Ovary (tissue), 3 donors: ENCODE data around the gene DNAH9.

Source experiments
- POLR2A ChIP-seq: fragments of 450-650 bp; IDR thresholded peaks from one replicate; pipeline ENCODE4 v1.6.1; 2017; ENCODE audit warnings: antibody characterized with exemption, mild to moderate bottlenecking, moderate library complexity
- TF ChIP-seq, protein P1 (sequence below), 3 donors: fragments of 450-650 bp in 2 of 3; fragments of 200-600 bp in 1 of 3; IDR thresholded peaks; one replicate each; pipeline versions ENCODE4 v1.5.1 to v1.8.0; 2016 to 2022; ENCODE audit warnings: antibody characterized with exemption in 3 of 3, mild to moderate bottlenecking in 1 of 3
- donor health status: DM: no; HTN: no; CAD: no.

DNA sequence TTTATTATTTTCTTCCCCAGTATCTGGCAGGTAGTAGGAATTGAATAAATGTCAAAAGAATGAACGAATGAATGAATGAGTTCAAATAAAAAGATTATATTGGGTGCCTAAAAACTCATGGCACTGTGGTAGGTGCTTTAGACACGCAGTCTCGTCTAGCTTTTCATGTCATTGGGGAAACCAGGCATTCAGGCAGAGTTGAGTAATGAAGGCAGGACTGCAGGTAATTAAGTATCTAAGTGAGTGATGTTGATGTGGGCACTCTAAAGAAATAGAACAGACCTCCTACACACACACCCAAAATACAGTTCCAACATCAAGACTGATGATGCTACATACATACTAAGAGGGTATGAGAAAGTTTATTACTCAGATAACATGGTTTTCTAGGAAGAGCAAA lies 302.4 kb downstream of the DNAH9 start:
- TF ChIP-seq, protein P1, sequence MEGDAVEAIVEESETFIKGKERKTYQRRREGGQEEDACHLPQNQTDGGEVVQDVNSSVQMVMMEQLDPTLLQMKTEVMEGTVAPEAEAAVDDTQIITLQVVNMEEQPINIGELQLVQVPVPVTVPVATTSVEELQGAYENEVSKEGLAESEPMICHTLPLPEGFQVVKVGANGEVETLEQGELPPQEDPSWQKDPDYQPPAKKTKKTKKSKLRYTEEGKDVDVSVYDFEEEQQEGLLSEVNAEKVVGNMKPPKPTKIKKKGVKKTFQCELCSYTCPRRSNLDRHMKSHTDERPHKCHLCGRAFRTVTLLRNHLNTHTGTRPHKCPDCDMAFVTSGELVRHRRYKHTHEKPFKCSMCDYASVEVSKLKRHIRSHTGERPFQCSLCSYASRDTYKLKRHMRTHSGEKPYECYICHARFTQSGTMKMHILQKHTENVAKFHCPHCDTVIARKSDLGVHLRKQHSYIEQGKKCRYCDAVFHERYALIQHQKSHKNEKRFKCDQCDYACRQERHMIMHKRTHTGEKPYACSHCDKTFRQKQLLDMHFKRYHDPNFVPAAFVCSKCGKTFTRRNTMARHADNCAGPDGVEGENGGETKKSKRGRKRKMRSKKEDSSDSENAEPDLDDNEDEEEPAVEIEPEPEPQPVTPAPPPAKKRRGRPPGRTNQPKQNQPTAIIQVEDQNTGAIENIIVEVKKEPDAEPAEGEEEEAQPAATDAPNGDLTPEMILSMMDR (IDR thresholded peaks at IDR 0.05) = no peak
- TF ChIP-seq POLR2A = no peak
